Hepatocyte (in vitro differentiated cells): ENCODE measurements around the gene DNAAF8.

ENCODE experiments used
- EZH2 ChIP-seq: fragments of 200-600 bp; sonication (generic); IDR thresholded peaks from 2 replicates; pipeline ENCODE4 v1.6.1; 2016; ENCODE audit warnings: antibody characterized with exemption, mild to moderate bottlenecking, borderline replicate concordance
- TF ChIP-seq, protein P1 (sequence below): fragments of 200-600 bp; sonication (generic); IDR thresholded peaks from 2 replicates; pipeline ENCODE4 v1.5.1; 2016; ENCODE audit warnings: antibody characterized with exemption, mild to moderate bottlenecking; ENCODE audit not compliant: poor library complexity

DNA sequence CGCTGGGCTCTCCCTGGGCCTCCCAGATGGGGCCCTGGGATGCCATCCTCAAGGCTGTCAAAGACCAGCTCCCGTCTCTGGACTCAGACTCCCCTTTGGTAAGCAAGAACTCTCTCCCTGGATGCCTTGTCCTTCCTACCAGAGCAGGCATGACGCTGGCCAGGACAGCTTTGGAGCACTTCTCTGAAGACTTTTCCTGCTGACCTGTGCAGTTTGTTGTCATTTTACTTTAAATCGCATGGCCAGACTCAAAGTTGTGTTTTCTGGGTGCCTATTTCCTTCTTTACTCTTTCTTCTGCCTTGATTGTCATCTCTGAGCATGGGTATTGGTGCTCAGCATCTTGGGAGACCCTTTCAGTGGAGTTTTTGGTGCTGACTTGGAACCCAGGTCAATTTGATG lies 2.2 kb downstream of the DNAAF8 start:
- TF ChIP-seq, protein P1, sequence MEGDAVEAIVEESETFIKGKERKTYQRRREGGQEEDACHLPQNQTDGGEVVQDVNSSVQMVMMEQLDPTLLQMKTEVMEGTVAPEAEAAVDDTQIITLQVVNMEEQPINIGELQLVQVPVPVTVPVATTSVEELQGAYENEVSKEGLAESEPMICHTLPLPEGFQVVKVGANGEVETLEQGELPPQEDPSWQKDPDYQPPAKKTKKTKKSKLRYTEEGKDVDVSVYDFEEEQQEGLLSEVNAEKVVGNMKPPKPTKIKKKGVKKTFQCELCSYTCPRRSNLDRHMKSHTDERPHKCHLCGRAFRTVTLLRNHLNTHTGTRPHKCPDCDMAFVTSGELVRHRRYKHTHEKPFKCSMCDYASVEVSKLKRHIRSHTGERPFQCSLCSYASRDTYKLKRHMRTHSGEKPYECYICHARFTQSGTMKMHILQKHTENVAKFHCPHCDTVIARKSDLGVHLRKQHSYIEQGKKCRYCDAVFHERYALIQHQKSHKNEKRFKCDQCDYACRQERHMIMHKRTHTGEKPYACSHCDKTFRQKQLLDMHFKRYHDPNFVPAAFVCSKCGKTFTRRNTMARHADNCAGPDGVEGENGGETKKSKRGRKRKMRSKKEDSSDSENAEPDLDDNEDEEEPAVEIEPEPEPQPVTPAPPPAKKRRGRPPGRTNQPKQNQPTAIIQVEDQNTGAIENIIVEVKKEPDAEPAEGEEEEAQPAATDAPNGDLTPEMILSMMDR: no peak
- TF ChIP-seq EZH2: no peak
